ENCODE data around the gene TMX4.

TMX4 gene

DNA sequence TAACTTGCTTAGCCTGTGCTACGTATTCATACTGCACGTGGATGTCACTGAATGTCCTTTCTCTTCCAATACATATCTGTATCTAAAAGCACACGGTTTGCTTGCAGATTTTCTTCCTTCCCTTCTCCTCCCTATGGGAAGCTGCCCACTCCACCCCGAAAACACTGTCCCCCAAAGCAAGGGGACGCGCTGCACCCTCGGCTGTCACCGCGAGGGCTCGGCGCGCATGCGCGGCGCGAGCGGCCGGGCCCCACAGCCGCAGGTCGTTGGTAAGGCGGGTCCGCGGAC lies 659 bp downstream of the TMX4 start:
- H3K4me3 ChIP-seq (ENCODE audit: low read depth, low read length), result peak overlapping the region; percentile 80

GRCh38 chr20:8012724-8013123 lies 6.8 kb downstream of the TMX4 start:
- no peak for TF ChIP-seq CTCF (IDR thresholded peaks at IDR 0.05; ENCODE audit: borderline replicate concordance, insufficient read depth, low read depth, low read length)
- H3K4me3 ChIP-seq (ENCODE audit: low read depth, low read length), result no peak overlapping the region

More for the DNA sequence above, 659 bp downstream of the TMX4 start:
- TF ChIP-seq CTCF (IDR thresholded peaks at IDR 0.05; ENCODE audit: borderline replicate concordance, insufficient read depth, low read depth, low read length), result peak; percentile 29; the same call in 1 of the 2 replicates

GRCh38 chr20:8008733-8009132 lies 10.8 kb downstream of the TMX4 start:
- no peak overlapping the region for H3K4me3 ChIP-seq (ENCODE audit: low read depth, low read length)
- no peak for TF ChIP-seq CTCF (IDR thresholded peaks at IDR 0.05; ENCODE audit: borderline replicate concordance, insufficient read depth, low read depth, low read length)

- TF ChIP-seq CTCF (IDR thresholded peaks at IDR 0.05; ENCODE audit: borderline replicate concordance, insufficient read depth, low read depth, low read length), result no peak
- H3K4me3 ChIP-seq (ENCODE audit: low read depth, low read length), result no peak overlapping the region
Observed at GRCh38 chr20:8007490-8007889, 12.1 kb downstream of the TMX4 start.

DNA sequence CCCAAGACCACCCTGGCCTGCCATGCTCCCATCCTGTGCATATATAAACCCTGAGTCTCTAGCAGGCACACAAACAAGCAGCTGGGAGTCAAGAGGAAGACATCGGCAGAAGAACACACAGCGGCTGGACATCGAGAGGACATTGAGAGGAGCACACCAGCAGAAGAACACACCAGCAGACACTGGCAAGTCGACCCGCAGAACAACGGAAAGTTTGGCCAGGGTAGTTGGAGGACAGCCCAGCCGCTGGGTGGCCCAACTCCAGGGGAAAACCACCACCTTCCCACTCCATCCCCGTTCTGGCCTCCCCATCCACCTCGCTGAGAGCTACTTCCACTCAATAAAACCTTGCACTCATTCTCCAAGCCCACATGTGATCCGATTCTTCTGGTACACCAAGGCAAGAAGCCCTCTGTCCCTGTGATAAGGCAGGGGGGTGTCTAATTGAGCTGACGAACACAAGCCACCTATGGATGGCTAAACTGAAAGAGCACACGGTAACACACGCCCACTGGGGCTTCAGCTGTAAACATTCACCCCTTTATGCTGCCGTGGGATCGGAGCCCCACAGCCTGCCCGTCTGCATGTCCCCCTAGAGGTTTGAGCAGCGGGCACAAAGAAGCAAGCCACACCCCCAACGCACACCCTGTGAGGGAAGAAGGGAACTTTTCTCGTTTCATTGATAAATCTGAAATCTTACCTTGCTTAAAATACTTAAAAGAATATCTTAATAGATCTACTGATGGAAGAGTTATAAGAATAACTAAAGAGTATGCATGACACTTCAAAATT lies 13.8 kb downstream of the TMX4 start:
- no peak overlapping the region for H3K4me3 ChIP-seq (ENCODE audit: low read depth, low read length)
- TF ChIP-seq CTCF (IDR thresholded peaks at IDR 0.05; ENCODE audit: borderline replicate concordance, insufficient read depth, low read depth, low read length), result no peak

DNA sequence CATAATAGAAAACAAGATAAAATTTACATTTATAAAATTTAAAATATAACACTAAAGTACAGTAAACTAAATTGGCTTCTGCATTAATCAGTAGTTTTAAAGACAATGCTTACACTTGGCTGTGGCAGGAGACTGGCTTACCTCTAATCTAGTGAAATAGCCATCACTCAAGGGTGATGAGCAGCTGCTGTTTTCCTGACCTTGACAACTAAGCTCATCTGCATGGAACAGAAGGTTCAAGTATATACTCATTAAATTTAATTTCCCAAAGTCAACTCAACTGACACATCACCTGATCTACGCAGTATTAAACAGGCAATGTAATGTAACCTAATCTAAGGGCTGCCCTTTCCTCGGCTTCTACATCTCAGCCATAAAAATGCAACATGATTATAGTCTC lies 14.5 kb downstream of the TMX4 start:
- no peak for TF ChIP-seq CTCF (IDR thresholded peaks at IDR 0.05; ENCODE audit: borderline replicate concordance, insufficient read depth, low read depth, low read length)
- H3K4me3 ChIP-seq (ENCODE audit: low read depth, low read length), result no peak overlapping the region

DNA sequence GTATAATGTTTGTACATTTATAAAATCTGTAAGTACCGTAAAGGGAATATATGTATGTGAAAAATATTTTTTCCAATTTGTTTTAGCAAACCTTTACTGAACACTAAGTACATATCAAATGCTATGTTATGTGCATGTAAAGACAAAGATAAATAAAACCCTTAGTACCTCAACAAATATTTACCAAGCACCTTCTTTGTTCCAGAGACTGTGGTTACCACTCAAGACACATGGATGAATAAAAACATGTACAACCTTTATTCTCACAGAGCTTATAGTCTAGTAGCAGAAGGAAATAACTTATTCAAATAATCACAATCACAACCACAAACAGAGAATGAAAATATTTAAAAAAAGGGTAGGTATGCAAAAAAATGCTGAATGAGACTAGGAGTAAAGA lies 17.5 kb downstream of the TMX4 start:
- H3K4me3 ChIP-seq (ENCODE audit: low read depth, low read length), result no peak overlapping the region
- TF ChIP-seq CTCF (IDR thresholded peaks at IDR 0.05; ENCODE audit: borderline replicate concordance, insufficient read depth, low read depth, low read length), result no peak
